Measurements from ENCODE around the gene CRAMP1. TPM values are rescaled to one million over a fixed set of nuclear protein-coding genes. Genes with fewer than 3 reads are reported as not detected.

CRAMP1 gene
- total RNA-seq, 1 donor from 2014 or later, result 24.1 TPM

- Histone ChIP-seq H3K27ac (no peak overlapping the region), H3K27me3 (ENCODE audit: low read depth) (no peaks in the 10 kb centered on the region), H3K4me1 (peaks cover 27% of the 10 kb centered on the region), H3K4me3 (no peak overlapping the region), H3K9me3 (no peaks in the 10 kb centered on the region), H3K36me3 (peaks cover 66% of the 10 kb centered on the region)
- TF ChIP-seq, protein P1, sequence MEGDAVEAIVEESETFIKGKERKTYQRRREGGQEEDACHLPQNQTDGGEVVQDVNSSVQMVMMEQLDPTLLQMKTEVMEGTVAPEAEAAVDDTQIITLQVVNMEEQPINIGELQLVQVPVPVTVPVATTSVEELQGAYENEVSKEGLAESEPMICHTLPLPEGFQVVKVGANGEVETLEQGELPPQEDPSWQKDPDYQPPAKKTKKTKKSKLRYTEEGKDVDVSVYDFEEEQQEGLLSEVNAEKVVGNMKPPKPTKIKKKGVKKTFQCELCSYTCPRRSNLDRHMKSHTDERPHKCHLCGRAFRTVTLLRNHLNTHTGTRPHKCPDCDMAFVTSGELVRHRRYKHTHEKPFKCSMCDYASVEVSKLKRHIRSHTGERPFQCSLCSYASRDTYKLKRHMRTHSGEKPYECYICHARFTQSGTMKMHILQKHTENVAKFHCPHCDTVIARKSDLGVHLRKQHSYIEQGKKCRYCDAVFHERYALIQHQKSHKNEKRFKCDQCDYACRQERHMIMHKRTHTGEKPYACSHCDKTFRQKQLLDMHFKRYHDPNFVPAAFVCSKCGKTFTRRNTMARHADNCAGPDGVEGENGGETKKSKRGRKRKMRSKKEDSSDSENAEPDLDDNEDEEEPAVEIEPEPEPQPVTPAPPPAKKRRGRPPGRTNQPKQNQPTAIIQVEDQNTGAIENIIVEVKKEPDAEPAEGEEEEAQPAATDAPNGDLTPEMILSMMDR (IDR thresholded peaks at IDR 0.05), result no peak
- ATAC-seq (no peak), DNase-seq (no peak)
- intact Hi-C loops (cut with DNase I), result no loop called here
Observed at GRCh38 chr16:1619976-1620375, 7.8 kb downstream of the CRAMP1 start.

GRCh38 chr16:1620391-1620790 lies 8.2 kb downstream of the CRAMP1 start:
- Histone ChIP-seq H3K4me3 (no peak overlapping the region), H3K27me3 (ENCODE audit: low read depth) (no peaks in the 10 kb centered on the region), H3K9me3 (no peaks in the 10 kb centered on the region), H3K27ac (no peak overlapping the region), H3K4me1 (peaks cover 23% of the 10 kb centered on the region), H3K36me3 (peaks cover 70% of the 10 kb centered on the region)
- ATAC-seq (no peak), DNase-seq (no peak)
- intact Hi-C loops (cut with DNase I), result no loop called here
- TF ChIP-seq, protein P1 (IDR thresholded peaks at IDR 0.05), result no peak

GRCh38 chr16:1621851-1622250 lies 9.7 kb downstream of the CRAMP1 start:
- H3K27me3 ChIP-seq (ENCODE audit: low read depth), result no peaks in the 10 kb centered on the region
- H3K4me1 ChIP-seq, result peaks cover 8% of the 10 kb centered on the region
- ATAC-seq, result no peak
- no peak overlapping the region for H3K27ac ChIP-seq
- intact Hi-C loops (cut with DNase I), result no loop called here
- peaks cover 83% of the 10 kb centered on the region for H3K36me3 ChIP-seq
- DNase-seq, result no peak
- H3K4me3 ChIP-seq, result no peak overlapping the region
- H3K9me3 ChIP-seq, result no peaks in the 10 kb centered on the region
- TF ChIP-seq, protein P1 (IDR thresholded peaks at IDR 0.05), result no peak

- DNase-seq (no peak), ATAC-seq (no peak)
- no peaks in the 10 kb centered on the region for H3K27me3 ChIP-seq (ENCODE audit: low read depth)
- no peaks in the 10 kb centered on the region for H3K4me1 ChIP-seq
- no peak overlapping the region for H3K27ac ChIP-seq
- TF ChIP-seq, protein P1 (IDR thresholded peaks at IDR 0.05), result no peak
- peaks cover 82% of the 10 kb centered on the region for H3K36me3 ChIP-seq
- no peak overlapping the region for H3K4me3 ChIP-seq
- no peaks in the 10 kb centered on the region for H3K9me3 ChIP-seq
- intact Hi-C loops (cut with DNase I), result no loop called here
Observed at GRCh38 chr16:1626327-1626726, 14.2 kb downstream of the CRAMP1 start.

DNA sequence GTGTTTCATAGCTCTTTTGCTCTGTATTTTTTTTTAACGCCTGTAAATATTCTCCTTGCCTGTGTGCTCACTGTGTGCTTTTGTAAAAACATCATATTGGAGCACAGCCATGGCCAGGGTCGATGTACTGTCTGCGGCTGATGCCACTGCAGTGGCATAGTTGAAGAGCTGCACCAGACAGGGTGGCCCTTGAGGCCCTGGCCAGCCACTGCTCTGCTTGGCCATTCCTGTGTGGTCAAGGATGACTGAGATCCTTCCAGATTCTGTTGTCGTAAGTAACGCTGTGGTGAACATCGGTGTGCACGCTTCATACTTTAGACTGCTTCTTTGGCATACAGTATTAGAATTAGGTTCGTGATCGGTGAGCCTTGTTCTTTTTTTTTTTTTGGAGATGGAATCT lies 14.6 kb downstream of the CRAMP1 start:
- DNase-seq (no peak), ATAC-seq (no peak)
- Histone ChIP-seq H3K4me3 (no peak overlapping the region), H3K27me3 (ENCODE audit: low read depth) (no peaks in the 10 kb centered on the region), H3K27ac (no peak overlapping the region), H3K9me3 (no peaks in the 10 kb centered on the region), H3K36me3 (peaks cover 82% of the 10 kb centered on the region), H3K4me1 (no peaks in the 10 kb centered on the region)
- intact Hi-C loops (cut with DNase I), result no loop called here
- TF ChIP-seq, protein P1 (IDR thresholded peaks at IDR 0.05), result no peak
